Measurements from ENCODE around the gene CD96.

CD96 gene

DNA sequence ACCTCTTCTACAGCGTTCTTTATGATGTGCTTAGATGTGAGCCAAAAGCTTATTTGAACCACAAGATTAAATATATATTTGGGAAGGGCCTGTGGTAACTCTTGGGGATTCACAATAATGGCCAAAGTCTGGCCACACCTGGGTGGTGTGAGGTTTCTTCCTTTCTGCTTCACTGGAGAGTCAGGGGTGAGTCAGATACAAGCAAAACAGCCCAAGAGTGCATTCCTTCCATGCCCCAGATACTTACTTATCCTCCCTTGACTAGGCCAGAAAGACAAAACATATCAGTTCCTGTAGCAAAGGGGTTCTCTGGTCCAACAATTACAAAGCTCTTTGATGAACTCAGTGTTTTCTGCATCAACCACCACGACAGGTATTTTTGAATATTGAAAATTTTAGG, 52.2 kb downstream of the CD96 start:
- DNase-seq (ENCODE audit: low spot score): no peak

DNA sequence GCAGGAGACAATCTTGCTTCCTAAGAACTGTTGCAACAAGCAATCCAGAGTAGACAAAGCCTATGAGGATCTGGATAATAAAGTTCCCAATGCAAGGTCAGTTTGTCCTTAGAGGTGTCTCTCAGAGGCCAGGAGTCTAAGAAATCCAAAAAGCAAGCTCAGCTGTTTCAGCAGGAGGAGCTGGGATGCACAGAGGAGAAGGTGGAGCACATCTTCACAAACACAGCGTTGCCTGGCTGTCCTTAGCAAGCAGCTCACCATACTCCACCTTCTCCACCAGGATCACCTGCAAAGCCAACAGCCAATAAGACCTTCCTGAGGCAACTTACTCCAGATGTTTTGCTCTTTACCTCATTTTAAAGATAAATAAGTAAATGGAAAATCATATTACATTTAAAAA, 52.8 kb downstream of the CD96 start:
- DNase-seq (ENCODE audit: low spot score): no peak

DNA sequence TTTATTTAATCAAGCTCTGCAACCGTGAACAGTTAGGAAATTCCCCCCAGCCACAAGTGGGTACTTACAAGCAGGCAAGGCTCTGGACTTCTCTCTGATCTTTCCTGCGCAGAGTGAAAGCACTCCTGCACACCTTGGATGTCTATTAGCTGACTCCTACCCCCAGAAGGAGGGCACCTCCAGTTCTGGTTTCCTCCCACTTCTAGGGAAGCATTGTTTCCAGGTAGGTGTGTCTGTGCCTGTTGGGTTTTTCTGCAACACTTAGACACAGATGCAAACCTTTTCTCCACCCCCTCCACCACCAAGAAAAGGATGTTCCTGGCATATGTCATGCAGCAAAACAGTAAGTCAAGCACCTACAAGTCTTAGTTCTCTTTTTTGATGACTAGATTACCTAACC, 53.2 kb downstream of the CD96 start, which contains the start of gene ZBED2:
Gene ZBED2, minus strand, starts transcription at position 115 of the 400 bp plus-strand sequence. CDS start 1,145 bp downstream, outside the sequence.
- DNase-seq (ENCODE audit: low spot score): no peak

DNA sequence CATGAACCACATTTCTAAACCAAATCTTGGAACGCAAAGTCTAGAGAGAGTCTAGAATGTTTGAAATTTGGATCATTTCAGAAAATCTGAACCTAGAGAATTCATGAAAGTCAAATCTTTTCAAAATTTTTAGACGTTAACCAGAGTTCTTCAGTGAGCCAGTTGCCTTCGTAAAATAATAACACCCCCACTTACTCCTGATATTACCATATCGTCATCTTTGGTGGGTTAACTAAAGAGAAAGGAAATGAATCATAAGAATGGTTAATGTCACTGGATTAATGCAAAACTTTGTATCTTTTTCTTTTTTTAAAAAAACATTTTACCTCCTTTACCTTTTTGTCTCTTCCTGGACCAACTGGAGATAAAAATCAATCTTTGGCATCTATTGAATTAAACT, 54.3 kb downstream of the CD96 start:
- DNase-seq (ENCODE audit: low spot score): peak; percentile 17

DNA sequence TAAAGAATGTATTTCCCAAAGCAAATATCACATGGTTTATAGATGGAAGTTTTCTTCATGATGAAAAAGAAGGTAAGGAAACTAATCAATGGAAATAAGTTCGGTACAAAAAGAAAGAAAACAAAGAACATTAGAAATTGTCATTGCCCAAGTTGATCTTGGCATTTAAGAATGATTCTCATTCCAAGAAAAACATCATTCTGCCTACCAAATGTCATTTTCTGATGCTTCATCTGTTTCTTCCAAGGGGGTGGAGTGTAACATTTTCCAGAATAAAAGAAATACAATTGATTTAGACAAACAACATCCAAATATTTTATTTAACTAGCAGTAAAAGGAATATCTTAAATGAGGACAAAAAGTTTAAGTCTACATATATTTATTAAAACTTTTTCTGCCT, 56.1 kb downstream of the CD96 start:
- DNase-seq (ENCODE audit: low spot score): no peak

DNA sequence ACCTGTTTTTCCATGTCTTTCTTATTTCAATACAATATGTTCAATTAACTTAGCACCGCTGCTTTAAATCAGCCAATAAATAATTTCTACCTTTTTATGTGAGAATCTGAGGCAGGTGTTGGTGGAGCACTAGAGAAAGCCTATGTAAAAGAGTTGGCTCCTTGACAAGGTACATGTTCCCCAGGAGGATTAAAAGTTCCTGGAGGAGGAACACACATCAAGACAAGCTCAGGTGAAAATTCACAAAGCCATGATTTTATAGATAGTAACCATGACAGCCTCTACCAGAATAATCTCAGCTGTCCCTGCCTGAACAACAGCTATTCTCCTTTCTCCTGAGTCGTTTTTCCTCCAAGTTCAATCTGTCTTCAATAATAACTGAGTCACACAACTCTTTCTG, 56.6 kb downstream of the CD96 start:
- no peak for DNase-seq (ENCODE audit: low spot score)

DNA sequence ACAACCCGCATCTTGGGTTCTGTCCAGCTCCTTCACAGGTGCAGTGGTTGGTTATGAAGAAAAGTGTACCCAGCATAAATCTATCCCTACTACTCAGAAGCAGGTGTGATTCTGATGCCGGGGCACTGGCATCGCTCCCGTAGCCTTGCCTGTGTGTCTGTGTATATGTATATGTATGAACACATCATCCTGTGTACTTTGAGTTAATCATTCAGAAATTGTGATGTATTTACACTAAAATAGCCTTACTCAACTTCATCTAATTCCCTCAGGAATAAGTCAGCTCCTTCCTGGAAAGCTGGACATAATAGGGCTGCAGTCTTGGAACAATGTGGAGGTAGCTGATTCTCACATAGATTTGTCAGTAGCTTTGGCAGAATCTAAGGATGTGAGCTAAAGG, 59.8 kb downstream of the CD96 start:
- DNase-seq (ENCODE audit: low spot score): no peak

DNA sequence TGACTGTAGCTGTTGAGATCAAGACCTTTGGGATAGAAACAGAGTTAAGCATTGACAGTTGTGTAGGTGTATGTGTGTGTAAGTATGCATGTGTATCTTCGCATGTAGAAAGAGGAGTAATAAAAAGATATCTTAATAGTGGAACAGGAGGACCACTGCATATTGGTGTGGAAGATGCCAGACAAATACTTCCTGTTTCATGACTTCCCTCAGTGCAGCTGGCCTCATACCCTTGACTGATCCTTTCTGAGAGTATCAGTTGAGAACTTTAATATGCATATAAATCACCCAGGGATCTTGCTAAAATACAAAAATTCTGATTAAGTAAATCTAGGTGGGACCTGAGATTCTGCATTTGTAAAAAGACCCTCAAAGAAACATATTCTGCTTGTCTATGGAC, 61.7 kb downstream of the CD96 start:
- no peak for DNase-seq (ENCODE audit: low spot score)

DNA sequence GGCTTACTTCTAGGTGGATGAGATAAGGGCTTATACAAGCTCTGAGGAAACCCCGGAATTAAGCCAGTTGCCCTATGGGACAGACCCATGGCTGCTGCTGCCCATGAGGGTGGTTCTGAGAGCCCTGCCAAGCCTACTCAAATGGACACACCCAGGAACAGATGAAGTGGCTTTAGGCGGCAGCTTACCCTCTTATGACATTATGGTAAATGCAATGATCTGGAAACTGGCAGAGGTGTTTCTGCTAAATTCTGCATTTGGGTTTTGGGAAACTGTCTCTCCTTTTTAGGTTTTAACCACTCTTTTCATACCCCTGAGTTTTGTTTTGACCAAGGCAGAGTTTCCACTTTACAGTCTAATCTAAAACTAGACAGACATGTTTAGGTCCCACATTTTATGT, 62.1 kb downstream of the CD96 start:
- no peak for DNase-seq (ENCODE audit: low spot score)

DNA sequence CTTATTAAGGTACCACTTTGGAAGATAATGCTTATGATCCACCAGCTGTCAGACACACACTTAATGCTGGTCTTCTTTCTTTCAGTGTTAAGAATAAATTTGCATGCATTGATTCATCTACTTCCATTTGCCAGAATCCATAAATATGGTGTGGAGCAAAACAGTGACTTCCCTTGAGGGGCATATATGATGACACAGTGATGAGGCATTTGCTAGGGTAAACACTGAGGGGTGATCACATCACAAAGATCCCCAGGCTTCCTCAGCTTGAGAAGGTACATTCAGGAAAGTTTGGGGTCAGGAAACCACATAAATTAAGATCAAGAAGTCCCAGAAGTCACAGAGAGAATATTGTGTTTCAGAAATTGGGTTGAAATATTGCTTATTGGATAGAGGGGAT, 63.0 kb downstream of the CD96 start:
- DNase-seq (ENCODE audit: low spot score): no peak

DNA sequence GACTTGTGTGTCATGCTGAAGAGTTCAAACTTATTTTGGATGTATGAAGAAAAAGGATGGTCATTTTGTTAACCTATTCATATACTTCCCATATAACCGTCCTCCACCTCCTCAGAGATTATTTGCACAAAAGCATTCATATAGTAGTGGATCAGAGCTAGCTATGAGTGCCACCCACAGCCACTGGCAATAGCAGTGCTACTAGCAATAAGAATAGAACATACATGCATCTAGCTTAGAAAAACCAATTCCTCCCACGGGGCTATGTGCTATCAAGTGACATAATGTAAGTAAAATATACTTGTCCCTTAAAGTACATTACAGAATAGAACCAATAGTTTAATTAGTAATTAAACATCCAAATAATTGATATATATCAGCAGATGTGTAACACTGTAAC, 63.5 kb downstream of the CD96 start:
- DNase-seq (ENCODE audit: low spot score): no peak

DNA sequence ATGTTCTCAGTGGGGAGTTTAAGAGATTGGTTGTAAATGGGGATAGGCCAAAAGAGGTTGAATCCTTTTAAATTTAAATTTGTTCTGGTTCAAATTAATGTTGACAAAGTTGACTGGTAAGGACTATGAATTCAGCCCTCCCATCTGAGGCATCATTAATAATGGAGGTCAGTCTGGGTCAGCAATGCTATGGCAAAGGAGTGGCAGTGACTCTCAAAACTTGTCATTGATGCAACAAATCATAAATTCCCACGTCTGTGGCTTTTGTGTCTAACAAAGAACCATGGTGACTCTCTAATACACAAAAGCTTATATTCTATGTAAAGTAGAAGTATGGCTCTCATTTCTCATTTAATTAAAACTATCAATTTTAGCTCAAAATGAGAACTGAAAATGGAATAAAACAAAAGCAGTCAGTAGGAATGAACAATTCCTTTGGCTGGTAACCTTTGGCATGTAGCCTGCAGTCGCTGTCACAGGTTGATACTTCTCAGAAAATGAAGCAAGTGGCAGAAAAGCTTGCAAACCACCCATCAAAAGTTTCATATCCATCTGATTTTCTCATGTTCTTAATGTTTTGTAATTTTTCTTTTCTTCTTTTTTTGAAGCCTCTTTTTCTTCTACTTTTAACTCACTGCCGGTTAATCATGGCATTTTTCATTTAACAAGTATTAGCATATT, 65.4 kb downstream of the CD96 start:
- DNase-seq (ENCODE audit: low spot score): no peak

DNA sequence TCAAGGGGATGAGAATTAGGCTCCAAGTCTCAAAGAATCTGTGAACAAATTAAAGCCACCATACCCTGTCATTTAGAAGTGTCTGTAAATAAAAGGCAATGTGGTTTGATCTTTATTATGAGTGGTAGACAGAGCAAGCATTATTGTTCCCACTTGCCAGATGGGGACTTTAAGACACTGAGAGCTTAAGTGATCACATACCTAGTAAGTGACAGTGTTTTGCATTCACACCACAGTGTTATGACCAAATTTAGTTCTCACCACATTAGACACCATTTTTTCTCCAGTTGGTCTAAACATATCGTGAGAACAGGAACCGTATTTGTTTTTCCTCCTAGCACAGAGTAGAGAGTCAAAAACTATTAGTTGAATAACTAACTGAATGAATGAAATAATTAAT, 66.4 kb downstream of the CD96 start:
- peak; percentile 35 for DNase-seq (ENCODE audit: low spot score)

DNA sequence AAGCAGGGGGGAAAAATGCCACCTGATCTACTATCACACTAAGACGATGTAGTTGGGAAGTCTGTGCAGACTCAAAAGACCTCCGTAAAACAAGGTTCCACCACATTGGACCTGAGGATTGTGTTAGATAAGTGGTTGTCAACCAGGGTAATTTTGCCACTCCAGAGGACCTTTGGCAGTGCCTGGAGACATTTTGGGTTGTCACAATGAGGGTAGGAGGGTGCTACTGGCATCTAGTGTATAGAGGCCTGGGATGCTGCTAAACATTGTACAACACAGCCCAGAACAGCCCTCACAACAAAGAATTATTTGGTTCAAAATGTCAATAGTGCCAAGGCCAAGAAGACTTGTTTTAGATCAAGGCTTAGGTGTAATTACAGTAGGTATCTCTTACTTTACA, 67.7 kb downstream of the CD96 start:
- DNase-seq (ENCODE audit: low spot score): no peak

DNA sequence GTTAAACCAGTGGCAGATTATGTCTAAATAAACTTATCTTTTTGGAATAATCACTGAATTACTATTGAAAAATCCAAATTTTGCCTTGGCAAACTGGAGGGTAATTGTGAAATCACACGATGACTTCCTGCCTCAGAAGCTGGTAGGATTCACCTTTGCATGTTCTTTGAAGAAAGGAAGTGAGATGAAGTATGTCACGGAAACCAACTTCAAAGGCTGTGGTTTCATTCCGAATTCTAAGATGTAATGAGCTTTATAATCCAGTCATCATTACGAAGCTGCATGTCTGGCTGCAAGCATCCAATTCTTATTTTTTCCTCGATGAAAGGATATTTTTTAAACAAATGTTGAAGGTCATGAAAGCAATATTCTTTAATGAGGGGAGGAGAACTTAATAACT, 68.2 kb downstream of the CD96 start:
- peak; percentile 82 for DNase-seq (ENCODE audit: low spot score)

DNA sequence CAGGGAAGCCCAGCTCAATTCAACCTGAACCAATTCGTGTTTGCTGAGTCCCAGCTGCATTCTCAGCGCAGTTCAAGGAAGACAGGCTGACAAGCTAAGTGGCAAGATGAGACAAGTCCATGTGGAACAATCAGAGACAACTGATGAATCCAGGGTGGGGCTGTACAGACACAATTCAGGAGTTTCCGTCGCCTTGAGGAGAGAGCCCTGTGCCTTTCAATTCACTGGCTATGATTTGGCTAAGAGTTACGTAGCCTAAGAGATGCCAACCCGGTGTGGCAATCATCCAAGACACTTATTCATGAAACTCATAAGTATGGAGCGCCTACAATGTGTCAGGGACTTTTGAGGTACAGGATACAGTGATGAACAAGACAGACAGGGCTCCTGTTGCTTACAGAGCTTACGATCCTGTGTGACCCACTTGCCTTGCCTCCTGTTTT, 68.6 kb downstream of the CD96 start:
- DNase-seq (ENCODE audit: low spot score): peak; percentile 17

DNA sequence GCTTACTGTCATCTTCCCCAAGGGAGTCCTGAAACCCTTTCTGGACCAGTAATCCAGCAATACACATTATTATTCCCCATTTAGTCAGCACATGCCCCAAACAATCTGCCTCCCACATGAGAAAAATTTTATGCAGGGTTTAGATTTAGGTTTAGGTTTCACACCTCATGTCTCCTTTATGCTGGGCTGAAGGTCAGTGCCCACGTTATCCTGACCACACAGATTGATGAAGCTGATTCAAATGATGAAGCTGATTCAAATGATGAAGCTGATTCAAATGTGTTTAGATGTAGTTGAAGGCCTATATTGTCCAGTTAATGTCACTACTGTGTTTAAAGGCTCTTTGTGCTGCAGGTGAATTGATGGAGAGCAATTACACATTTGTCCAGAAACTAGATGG, 71.3 kb downstream of the CD96 start:
- no peak for DNase-seq (ENCODE audit: low spot score)

DNA sequence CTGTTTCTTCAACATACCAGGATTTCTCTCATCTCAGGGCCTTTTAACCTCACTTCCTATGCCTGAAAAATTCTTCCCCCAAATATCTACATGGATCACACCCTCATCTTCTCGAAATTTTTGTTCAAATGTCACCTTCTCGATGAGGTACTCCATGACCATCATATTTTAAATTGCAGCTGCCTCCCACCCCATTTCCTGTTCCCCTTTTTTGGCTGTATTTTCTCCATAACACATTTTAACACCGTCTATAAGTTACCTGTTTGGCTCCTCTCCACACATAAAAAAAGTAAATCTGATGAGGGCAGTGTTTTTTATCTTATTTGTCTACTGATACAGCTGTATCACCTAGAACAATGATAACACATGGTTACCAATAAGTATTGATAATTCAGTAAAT, 73.9 kb downstream of the CD96 start:
- DNase-seq (ENCODE audit: low spot score): no peak

DNA sequence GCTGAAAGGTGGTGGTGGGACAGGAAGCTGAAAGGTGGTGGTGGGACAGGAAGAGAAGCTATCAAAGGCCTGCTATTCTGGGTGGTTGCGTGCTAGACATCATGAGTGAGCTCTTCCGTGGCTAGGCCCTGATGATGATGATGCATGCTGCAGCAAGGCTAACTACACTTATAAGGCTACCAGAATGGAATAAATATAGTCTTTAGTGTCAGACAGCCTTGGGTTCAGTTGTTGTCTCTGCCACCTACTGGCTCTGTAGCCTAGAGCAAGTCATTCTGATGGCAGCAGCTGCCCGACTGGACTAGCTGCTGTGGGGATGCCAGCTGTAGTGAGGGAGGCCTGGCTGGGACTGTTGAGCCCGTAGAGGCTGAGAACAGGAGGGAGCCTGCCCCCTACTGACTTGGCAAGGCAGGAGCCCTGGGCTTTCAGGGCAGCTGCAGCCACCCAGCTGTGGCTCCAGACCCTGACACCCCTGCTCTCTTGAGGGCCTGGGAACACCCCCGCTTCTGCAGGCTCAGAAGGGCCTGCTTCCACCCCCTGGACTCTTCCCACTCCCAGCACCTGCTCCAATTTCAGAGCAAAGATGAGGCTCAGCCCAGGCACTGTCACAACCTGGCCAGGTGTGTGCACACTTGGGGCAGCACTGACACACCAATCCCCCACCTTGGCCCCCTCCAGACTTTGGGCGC, 74.6 kb downstream of the CD96 start:
- DNase-seq (ENCODE audit: low spot score): peak; percentile 72

DNA sequence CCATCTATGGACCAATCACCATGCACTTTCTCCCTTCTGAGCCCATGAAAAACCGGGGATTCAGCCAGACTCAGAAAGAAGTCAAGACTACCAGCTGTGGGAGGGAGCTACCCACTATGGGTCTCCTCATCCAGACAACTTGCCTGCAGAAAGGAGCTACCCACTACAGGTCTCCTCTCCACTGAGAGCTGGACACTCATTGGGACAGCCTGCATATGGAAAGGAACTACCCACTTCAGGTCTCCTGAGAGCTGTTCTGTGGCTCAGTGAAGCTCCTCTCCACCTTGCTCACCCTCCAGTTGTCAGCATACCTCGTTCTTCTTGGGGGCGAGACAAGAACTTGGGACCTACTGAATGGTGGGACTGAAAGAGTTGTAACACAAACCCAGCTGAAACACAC, 75.4 kb downstream of the CD96 start:
- DNase-seq (ENCODE audit: low spot score): no peak

DNA sequence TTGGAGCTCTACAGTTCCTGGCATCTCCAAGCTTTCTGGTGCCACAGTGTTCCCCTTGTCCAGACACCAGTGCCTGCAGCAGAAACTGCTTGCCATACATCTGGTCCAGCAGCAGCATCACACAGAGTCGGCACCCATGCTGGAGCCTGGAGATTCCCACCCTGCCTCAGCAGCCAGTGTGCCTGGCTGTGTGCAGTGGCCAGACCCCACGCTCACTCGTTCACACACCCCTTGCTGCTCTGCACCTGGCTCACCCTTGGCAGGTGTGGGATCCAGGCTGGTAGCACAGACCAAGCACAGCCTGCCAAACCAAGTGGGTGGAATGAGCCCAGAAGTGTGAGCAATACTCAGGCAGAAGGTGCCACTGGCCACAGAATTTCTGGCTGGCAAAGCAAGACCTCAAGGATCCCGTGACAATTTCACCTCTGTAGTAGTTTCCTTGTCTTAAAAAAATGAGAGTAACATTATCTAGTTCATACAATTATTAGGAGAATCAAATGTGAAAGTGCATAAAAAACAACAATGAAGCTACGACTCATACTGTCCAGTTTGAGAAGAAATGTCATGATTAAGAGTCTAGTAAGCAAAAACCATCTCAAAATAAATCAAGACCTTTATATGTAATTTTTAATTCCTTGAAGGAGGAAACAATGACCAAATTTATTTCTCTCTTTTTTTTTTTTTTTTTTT, 76.1 kb downstream of the CD96 start:
- no peak for DNase-seq (ENCODE audit: low spot score)

DNA sequence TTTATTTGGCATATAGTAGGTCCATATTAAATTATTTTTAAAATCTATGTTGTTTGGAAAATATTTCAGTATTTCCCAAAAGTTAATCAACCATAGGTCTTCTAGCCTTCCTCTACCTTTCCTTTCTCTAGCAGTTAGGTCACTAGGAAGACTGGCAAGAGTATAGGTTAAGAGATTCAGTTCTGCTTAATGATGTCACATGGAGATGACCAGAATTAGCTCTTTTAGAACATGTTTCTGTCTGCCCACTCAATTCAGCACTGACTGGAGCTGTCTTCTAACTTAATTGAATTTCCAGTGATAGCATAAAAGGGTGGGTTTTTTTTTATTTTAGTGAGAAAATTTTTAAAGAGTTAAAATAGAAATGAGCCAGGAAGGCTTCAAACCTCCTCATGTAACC, 76.9 kb downstream of the CD96 start:
- no peak for DNase-seq (ENCODE audit: low spot score)

DNA sequence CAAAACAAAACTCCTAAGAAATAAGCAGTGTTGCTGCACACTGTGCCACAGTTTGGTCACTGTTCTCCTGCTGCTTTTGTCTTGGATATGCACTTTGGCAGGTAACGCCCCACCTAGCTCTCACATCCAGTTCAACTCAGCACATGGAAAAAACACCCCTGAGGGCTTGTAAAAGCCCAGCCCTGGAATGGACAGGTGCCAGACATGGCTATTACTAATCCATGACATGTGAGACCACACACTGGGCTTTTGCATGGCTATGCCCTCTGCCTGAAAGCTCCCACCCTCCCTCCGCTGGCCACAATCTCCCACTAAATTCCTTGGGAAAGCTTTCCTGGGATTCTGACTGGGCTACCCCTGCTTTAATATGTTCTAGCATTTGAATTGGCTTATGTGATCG, 77.8 kb downstream of the CD96 start:
- no peak for DNase-seq (ENCODE audit: low spot score)
